ENCODE data around the gene FAM184B.
"Not testable (repeated sequence)": the region's sequence is repeated elsewhere in the genome, so short reads cannot be mapped to it uniquely, and the experiment has no call there.

The FAM184B gene

GRCh38 chr4:17715511-17715910 lies 65.9 kb downstream of the FAM184B start:
- Mint-ChIP-seq H3K27me3 (ENCODE audit: low read depth) (no peaks in the 10 kb centered on the region), H3K27ac (no peak overlapping the region), H3K36me3 (ENCODE audit: low read depth) (no peaks in the 10 kb centered on the region), H3K4me3 (no peak overlapping the region), H3K4me1 (ENCODE audit: low read depth) (no peaks in the 10 kb centered on the region), H3K9me3 (no peaks in the 10 kb centered on the region)

- no peaks in the 10 kb centered on the region for H3K4me1 Mint-ChIP-seq (ENCODE audit: low read depth)
Observed at GRCh38 chr4:17713779-17714178, 67.6 kb downstream of the FAM184B start.

DNA sequence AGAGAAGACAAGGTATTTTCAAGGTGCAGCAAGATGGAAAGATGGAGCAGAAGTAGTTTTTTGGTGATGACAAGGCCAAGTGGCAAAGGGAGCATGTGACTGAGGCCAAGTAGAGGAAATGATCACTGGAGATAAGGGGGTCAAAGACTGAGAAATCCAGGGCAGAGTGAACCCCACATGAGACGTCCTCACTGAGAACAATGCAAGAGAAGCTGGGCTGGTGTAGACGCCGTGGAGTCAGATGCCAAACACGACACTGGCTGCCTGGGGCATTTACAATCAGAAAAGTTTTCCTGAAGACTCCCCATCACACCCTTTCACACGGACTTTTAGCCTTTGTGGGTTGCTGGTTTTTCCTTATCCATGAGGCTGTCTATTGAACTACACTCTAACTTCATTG lies 69.3 kb downstream of the FAM184B start:
- no peaks in the 10 kb centered on the region for H3K4me1 Mint-ChIP-seq (ENCODE audit: low read depth)
- H3K4me3 Mint-ChIP-seq: no peak overlapping the region
- no peaks in the 10 kb centered on the region for H3K27me3 Mint-ChIP-seq (ENCODE audit: low read depth)
- H3K36me3 Mint-ChIP-seq (ENCODE audit: low read depth): no peaks in the 10 kb centered on the region
- H3K9me3 Mint-ChIP-seq: no peaks in the 10 kb centered on the region
- no peak overlapping the region for H3K27ac Mint-ChIP-seq

More at GRCh38 chr4:17713779-17714178, 67.6 kb downstream of the FAM184B start:
- Mint-ChIP-seq H3K36me3 (ENCODE audit: low read depth) (no peaks in the 10 kb centered on the region), H3K9me3 (no peaks in the 10 kb centered on the region), H3K4me3 (no peak overlapping the region), H3K27me3 (ENCODE audit: low read depth) (no peaks in the 10 kb centered on the region), H3K27ac (no peak overlapping the region)

- H3K27ac Mint-ChIP-seq; H3K9me3 Mint-ChIP-seq; H3K4me1 Mint-ChIP-seq (ENCODE audit: low read depth); H3K36me3 Mint-ChIP-seq (ENCODE audit: low read depth); H3K27me3 Mint-ChIP-seq (ENCODE audit: low read depth); H3K4me3 Mint-ChIP-seq: not testable (repeated sequence)
Observed at GRCh38 chr4:17711206-17711605, 70.2 kb downstream of the FAM184B start.

DNA sequence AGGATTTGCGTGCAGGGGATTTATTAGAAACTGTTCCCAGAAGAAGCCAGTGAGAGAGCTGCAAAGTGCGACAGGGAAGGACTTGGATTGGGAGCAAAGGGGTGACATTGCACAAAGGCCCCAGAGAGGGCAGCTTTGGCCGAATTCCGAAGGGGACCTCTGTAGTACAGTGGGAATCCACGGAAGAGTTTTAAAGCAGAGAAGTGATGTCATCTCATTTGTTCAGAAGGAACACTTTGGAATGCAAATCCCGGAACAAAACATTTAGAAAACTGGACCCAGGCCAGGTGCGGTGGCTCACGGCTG lies 71.7 kb downstream of the FAM184B start:
- no peaks in the 10 kb centered on the region for H3K4me1 Mint-ChIP-seq (ENCODE audit: low read depth)

GRCh38 chr4:17708992-17709762 lies 72.2 kb downstream of the FAM184B start:
- H3K4me1 Mint-ChIP-seq (ENCODE audit: low read depth): no peaks in the 10 kb centered on the region
- H3K9me3 Mint-ChIP-seq: no peaks in the 10 kb centered on the region
- H3K4me3 Mint-ChIP-seq: no peak overlapping the region
- no peaks in the 10 kb centered on the region for H3K36me3 Mint-ChIP-seq (ENCODE audit: low read depth)
- no peaks in the 10 kb centered on the region for H3K27me3 Mint-ChIP-seq (ENCODE audit: low read depth)
- H3K27ac Mint-ChIP-seq: no peak overlapping the region

More for the DNA sequence above, 71.7 kb downstream of the FAM184B start:
- Mint-ChIP-seq H3K36me3 (ENCODE audit: low read depth) (no peaks in the 10 kb centered on the region), H3K27ac (no peak overlapping the region), H3K9me3 (no peaks in the 10 kb centered on the region), H3K4me3 (no peak overlapping the region), H3K27me3 (ENCODE audit: low read depth) (no peaks in the 10 kb centered on the region)

GRCh38 chr4:17707671-17708070 lies 73.8 kb downstream of the FAM184B start:
- no peaks in the 10 kb centered on the region for H3K27me3 Mint-ChIP-seq (ENCODE audit: low read depth)
- H3K36me3 Mint-ChIP-seq (ENCODE audit: low read depth): no peaks in the 10 kb centered on the region
- H3K4me1 Mint-ChIP-seq (ENCODE audit: low read depth): no peaks in the 10 kb centered on the region
- H3K27ac Mint-ChIP-seq: no peak overlapping the region
- no peaks in the 10 kb centered on the region for H3K9me3 Mint-ChIP-seq
- no peak overlapping the region for H3K4me3 Mint-ChIP-seq

DNA sequence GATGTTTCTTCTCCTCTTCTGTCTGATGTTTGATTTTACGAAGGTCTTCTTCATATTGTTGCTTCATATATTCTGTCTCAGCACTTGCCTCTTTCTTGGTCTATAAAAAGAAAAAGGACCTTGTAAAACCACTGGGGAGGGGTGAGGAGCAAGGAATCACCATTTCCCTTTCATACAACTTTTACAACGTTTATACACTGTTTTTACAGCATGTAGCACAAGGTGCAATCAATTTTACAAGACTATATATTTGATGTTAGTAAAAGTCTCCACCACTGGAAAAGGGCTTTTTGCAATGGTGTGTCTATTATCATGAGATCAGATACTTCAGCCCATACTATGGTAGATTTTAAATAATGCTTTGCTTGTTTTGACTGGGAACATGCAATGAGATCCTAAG lies 76.3 kb downstream of the FAM184B start:
- Mint-ChIP-seq H3K4me3 (no peak overlapping the region), H3K36me3 (ENCODE audit: low read depth) (no peaks in the 10 kb centered on the region), H3K27ac (no peak overlapping the region), H3K4me1 (ENCODE audit: low read depth) (no peaks in the 10 kb centered on the region), H3K9me3 (no peaks in the 10 kb centered on the region), H3K27me3 (ENCODE audit: low read depth) (no peaks in the 10 kb centered on the region)

- Mint-ChIP-seq H3K27me3 (ENCODE audit: low read depth) (peaks cover 7% of the 10 kb centered on the region), H3K9me3 (no peaks in the 10 kb centered on the region), H3K4me3 (no peak overlapping the region), H3K36me3 (ENCODE audit: low read depth) (no peaks in the 10 kb centered on the region), H3K4me1 (ENCODE audit: low read depth) (no peaks in the 10 kb centered on the region), H3K27ac (no peak overlapping the region)
Observed at GRCh38 chr4:17704020-17704650, 77.3 kb downstream of the FAM184B start.

DNA sequence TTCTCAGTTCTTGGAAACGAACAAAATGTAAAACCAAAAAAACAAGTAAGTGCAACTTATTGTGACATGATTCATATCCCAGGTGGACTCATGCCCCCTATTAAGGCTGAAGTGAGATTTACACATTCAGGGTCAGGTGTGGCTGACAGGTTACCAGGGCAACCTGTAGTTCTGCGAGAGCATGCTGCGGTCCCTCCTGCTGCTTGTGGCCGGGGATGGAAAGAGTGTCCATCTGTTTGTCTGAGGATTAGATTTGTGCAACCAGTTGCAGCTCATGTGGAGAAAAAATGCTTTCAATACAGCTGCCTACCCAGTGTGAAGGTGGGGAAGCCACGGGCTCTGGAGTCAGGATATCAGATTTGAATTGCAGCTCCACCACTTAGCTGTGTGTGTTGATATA lies 78.8 kb downstream of the FAM184B start:
- H3K27me3 Mint-ChIP-seq (ENCODE audit: low read depth): peaks cover 12% of the 10 kb centered on the region
- H3K27ac Mint-ChIP-seq: no peak overlapping the region
- H3K4me1 Mint-ChIP-seq (ENCODE audit: low read depth): no peaks in the 10 kb centered on the region
- no peaks in the 10 kb centered on the region for H3K36me3 Mint-ChIP-seq (ENCODE audit: low read depth)
- no peaks in the 10 kb centered on the region for H3K9me3 Mint-ChIP-seq
- H3K4me3 Mint-ChIP-seq: no peak overlapping the region

- no peak overlapping the region for H3K4me3 Mint-ChIP-seq
- no peak overlapping the region for H3K27ac Mint-ChIP-seq
- peaks cover 12% of the 10 kb centered on the region for H3K27me3 Mint-ChIP-seq (ENCODE audit: low read depth)
- H3K36me3 Mint-ChIP-seq (ENCODE audit: low read depth): no peaks in the 10 kb centered on the region
- no peaks in the 10 kb centered on the region for H3K4me1 Mint-ChIP-seq (ENCODE audit: low read depth)
- no peaks in the 10 kb centered on the region for H3K9me3 Mint-ChIP-seq
Observed at GRCh38 chr4:17701882-17702281, 79.5 kb downstream of the FAM184B start.

DNA sequence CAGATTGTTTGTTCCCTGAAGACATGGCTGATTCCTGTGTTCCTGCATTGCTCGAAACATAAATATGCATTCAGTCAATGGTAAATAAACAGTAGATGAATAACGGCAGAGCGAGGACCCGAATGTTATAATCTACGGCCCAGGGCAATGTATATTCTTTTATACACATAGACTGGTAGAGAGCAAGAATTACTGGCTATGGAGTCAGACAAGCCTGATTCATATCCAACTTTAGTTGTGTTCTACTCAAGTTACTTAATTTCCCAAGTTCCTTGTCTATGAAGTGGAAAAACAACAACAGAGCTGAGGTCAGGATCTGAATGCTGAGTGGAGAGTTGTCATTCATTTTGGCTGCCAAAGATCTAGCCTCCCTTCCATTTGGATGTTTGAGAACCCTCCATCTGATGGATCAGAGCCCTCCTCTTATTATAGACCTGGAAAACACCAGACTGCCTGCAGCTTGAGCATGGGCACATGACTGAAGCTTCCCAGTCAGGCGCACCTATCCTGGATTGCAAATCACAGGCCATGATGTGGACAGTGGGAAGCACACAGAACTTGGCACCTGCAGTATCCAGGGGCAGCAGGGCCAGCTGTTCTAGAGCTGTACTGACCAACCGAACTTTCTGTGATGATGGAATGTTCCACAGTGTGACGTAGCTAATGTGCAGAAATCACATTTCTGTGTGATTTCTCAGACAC lies 80.1 kb downstream of the FAM184B start:
- Mint-ChIP-seq H3K27ac (no peak overlapping the region), H3K4me1 (ENCODE audit: low read depth) (no peaks in the 10 kb centered on the region), H3K9me3 (no peaks in the 10 kb centered on the region), H3K27me3 (ENCODE audit: low read depth) (peaks cover 15% of the 10 kb centered on the region), H3K4me3 (no peak overlapping the region), H3K36me3 (ENCODE audit: low read depth) (no peaks in the 10 kb centered on the region)

DNA sequence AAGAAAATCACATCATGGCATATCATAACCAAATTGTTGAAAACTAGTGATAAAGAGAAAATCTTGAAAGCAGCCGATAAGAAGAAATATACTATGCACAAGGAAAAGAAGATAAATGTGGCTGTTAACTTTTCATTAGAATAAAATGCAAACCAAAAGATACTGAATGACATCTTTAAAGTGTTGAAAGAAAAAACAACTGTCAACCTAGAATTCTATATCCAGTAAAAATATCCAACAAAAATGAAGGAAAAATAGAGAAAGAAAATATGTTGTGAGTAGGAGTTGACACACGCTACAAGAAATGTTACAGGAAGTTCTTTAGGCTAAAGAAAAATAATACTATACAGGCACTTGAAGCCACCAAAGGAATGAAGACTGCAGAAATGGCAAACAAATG lies 82.0 kb downstream of the FAM184B start:
- H3K4me3 Mint-ChIP-seq: no peak overlapping the region
- no peaks in the 10 kb centered on the region for H3K36me3 Mint-ChIP-seq (ENCODE audit: low read depth)
- no peak overlapping the region for H3K27ac Mint-ChIP-seq
- no peaks in the 10 kb centered on the region for H3K9me3 Mint-ChIP-seq
- H3K4me1 Mint-ChIP-seq (ENCODE audit: low read depth): no peaks in the 10 kb centered on the region
- peaks cover 15% of the 10 kb centered on the region for H3K27me3 Mint-ChIP-seq (ENCODE audit: low read depth)

DNA sequence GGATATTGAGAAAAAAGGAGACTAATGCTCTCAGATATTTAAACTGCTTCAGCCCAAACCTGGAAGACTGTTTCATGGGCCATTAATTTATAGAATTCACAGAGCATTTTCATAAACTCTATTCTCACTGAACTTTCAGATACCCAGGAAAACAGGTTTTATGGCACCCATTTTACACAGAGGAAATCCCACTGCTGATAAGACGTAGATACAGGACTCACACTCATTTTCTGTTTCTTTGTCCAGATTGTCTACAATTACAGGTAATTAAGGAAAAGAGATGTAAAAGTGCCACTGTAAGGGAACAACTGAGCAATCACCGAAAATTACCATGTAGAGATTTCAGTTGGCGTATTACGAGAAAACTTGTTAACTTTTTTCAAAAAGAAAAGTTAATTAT lies 83.3 kb downstream of the FAM184B start:
- Mint-ChIP-seq H3K27ac (no peak overlapping the region), H3K9me3 (no peaks in the 10 kb centered on the region), H3K4me3 (no peak overlapping the region), H3K27me3 (ENCODE audit: low read depth) (peaks cover 15% of the 10 kb centered on the region), H3K36me3 (ENCODE audit: low read depth) (no peaks in the 10 kb centered on the region), H3K4me1 (ENCODE audit: low read depth) (no peaks in the 10 kb centered on the region)

DNA sequence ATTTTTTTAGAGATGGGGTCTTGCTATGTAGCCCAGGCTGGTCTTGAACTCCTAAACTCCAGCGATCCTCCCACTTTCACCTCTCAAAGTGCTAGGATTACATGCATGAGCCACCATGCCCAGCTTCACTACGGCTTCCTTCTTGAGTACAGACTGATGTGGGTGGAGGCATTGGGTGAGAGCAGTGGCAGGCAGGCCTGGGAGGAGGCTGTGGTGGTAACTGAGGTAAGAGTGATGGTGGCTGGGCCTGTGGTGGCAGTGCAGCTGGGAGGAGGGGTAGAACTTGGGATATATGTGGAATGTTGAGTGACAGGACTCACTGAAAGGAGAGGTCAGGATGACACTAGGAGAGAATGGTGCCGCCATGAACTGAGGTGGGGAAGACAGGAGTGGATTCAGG lies 86.1 kb downstream of the FAM184B start:
- H3K27me3 Mint-ChIP-seq (ENCODE audit: low read depth): peaks cover 15% of the 10 kb centered on the region
- no peaks in the 10 kb centered on the region for H3K36me3 Mint-ChIP-seq (ENCODE audit: low read depth)
- no peaks in the 10 kb centered on the region for H3K9me3 Mint-ChIP-seq
- H3K27ac Mint-ChIP-seq: no peak overlapping the region
- no peaks in the 10 kb centered on the region for H3K4me1 Mint-ChIP-seq (ENCODE audit: low read depth)
- H3K4me3 Mint-ChIP-seq: no peak overlapping the region
